GM19324 (cell line): ENCODE measurements around the gene SORBS1.
"Not testable (repeated sequence)": the region's sequence is repeated elsewhere in the genome, so short reads cannot be mapped to it uniquely, and the experiment has no call there.

Experiments used
- ATAC-seq: cut with Tn5 transposase; IDR thresholded peaks from one replicate; pipeline ENCODE4 v1.9.1; 2021; ENCODE audit warnings: mild to moderate bottlenecking, moderate library complexity; ENCODE audit not compliant: unreplicated experiment, low FRiP score

SORBS1 gene

GRCh38 chr10:95469251-95469650 lies 91.9 kb downstream of the SORBS1 start:
- no peak for ATAC-seq

GRCh38 chr10:95467642-95468041 lies 93.5 kb downstream of the SORBS1 start:
- ATAC-seq = not testable (repeated sequence)

- ATAC-seq = no peak
These were observed 94.0 kb downstream of the SORBS1 start for GRCh38 chr10:95467162-95467599.

GRCh38 chr10:95466436-95466835 lies 94.7 kb downstream of the SORBS1 start:
- no peak for ATAC-seq

GRCh38 chr10:95464280-95464679 lies 96.9 kb downstream of the SORBS1 start:
- no peak for ATAC-seq

- no peak for ATAC-seq
These were observed 98.2 kb downstream of the SORBS1 start for GRCh38 chr10:95462740-95463667.

- no peak for ATAC-seq
These were observed 99.6 kb downstream of the SORBS1 start for GRCh38 chr10:95461611-95462010.

GRCh38 chr10:95459446-95460045 lies 101.6 kb downstream of the SORBS1 start:
- no peak for ATAC-seq

GRCh38 chr10:95458871-95459270 lies 102.3 kb downstream of the SORBS1 start:
- no peak for ATAC-seq

GRCh38 chr10:95458014-95458413 lies 103.2 kb downstream of the SORBS1 start:
- no peak for ATAC-seq

GRCh38 chr10:95457319-95457886 lies 103.8 kb downstream of the SORBS1 start:
- ATAC-seq = no peak

- ATAC-seq = no peak
These were observed 104.7 kb downstream of the SORBS1 start for GRCh38 chr10:95456516-95456915.

- ATAC-seq = no peak
These were observed 106.2 kb downstream of the SORBS1 start for GRCh38 chr10:95454940-95455339.

- no peak for ATAC-seq
These were observed 106.8 kb downstream of the SORBS1 start for GRCh38 chr10:95454356-95454755.

GRCh38 chr10:95451568-95452524 lies 109.3 kb downstream of the SORBS1 start:
- no peak for ATAC-seq

- ATAC-seq = no peak
These were observed 110.0 kb downstream of the SORBS1 start for GRCh38 chr10:95451150-95451549.

GRCh38 chr10:95450188-95450587 lies 111.0 kb downstream of the SORBS1 start:
- ATAC-seq = no peak

GRCh38 chr10:95447685-95448084 lies 113.5 kb downstream of the SORBS1 start:
- ATAC-seq = no peak

- no peak for ATAC-seq
These were observed 115.2 kb downstream of the SORBS1 start for GRCh38 chr10:95445837-95446486.
